COLO668 (cell line): Measurements from ENCODE around the gene PABPC1L.

Source experiments
- DNase-seq: peaks from one replicate; lab custom pipeline; 2025; ENCODE audit not compliant: unreplicated experiment; lab: John Stamatoyannopoulos, UW

PABPC1L gene

DNA sequence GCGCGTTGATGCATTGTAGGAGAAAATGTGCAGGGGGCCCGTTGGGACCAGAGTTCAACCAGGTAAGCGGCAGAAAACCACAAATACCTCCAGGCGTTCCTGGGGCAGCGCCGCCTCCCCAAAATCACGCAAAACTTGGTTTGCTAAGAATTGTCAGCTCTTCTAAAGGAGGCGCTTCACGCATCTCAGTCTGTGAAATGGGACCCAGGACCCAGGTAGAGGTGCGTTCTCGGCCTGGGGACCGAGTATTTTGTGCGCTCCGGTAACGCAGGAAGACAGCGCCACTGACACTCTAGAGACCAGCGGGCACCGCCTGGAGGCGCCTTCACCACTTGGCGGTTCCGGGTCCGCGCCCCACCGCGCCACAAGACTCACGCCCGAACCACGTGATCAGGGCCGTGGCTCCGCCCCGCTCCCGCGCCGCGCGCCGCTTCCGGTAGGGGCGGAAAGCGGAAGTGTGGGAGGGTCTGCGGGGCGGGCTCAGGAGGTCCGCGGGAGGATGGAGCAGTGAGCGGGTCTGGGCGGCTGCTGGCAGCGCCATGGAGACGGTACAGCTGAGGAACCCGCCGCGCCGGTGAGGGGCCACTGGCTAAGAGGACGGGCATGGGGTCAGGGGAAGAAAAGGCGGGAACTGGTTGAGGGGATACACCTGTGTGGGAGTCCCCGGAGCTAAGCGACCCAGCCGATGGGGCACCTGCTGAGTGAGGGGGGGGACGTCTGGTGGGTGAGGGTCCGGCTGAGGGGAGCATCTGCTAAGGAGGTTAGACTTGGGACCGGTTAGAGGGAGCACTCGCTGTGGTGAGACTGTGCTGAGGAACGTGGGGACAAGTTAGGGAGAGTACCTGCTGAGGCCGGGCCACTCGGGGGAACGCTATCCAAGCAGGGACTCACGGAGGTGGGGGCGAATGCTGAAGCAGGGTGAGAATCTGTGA lies 56.4 kb downstream of the PABPC1L start, which contains the start of gene STK4:
TSS of gene STK4 (plus strand) at position 483 of the 932 bp plus-strand sequence. CDS start at position 540, 57 bp downstream.
- peak; percentile 98 for DNase-seq

DNA sequence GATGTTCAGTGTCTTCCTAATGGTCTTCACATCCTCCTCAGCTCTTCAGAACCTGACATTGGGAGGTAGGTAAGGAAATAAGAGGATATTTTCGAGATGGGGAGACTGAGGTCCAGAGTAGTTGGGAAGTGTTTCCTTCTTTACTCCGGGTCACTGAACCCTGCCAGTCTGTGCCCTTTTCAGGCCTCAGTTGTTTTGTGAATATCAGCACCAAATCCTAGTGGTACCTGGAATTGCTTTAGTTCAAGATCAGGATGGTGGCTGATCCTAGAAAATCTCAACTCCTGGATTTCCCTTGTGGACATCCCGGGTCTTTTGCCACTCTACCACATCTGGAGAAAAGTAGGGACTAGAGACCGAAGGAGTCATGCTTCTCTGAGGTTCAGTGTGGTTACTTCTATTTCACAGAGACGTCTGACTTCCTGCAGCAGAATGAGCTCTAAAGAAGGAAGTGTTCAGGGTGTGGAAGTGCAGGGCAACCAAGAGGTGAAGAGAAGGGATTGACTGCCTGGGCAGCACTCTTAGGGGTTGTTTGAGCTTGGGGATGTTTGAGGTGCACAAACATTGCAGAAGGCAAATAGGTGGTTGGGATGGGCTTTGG lies 57.4 kb downstream of the PABPC1L start:
- no peak for DNase-seq

DNA sequence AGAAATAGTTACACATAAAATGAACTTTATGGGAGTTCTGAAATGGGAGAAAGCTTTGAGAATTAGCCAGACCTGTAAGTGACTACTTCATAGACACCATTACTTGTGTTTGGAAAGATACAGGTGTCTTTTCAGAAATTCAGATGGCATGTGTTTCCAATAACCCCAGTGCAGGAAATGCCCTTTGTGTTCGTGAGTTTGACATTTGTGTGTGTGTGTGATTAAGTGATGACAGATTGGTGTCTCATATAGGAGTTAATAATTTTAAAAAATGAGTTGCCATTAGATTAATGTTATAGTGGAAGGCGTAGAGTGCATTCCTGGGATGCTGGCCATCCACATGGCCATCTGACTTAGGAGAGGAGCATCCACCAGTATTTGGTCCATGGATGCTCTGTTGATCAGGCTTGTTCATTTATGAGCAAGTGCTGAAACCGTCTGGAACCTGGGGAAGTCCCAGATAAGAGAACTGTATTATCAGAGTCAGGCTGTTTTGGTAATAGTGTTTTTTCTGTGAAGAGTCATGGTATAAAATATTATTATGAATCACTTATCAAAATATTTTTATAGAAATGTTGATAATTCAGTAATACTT lies 59.5 kb downstream of the PABPC1L start:
- no peak for DNase-seq

GRCh38 chr20:44970243-44970757 lies 60.4 kb downstream of the PABPC1L start:
- DNase-seq = no peak

DNA sequence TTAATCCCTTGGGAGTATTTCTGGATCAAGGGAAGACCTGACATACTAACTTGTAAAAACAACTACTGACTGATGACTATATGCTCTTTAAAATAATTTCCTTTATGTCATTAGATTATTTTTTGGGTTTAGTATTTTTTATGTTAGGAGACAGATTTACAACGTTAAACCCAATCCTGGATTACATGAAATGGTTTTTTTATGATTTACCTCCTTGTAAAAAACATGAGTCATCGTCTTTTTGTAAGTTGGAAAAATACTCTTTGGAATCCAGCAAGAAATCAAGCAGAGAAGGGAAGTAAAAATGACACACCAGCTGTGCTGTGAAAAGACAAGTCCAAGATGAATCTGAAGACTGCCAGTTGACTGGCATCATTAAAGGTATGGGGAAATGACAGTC lies 63.2 kb downstream of the PABPC1L start:
- DNase-seq = no peak

- no peak for DNase-seq
Measured at GRCh38 chr20:44976698-44977097, 66.8 kb downstream of the PABPC1L start.

- DNase-seq = no peak
Measured at GRCh38 chr20:44979090-44979621, 69.3 kb downstream of the PABPC1L start.

DNA sequence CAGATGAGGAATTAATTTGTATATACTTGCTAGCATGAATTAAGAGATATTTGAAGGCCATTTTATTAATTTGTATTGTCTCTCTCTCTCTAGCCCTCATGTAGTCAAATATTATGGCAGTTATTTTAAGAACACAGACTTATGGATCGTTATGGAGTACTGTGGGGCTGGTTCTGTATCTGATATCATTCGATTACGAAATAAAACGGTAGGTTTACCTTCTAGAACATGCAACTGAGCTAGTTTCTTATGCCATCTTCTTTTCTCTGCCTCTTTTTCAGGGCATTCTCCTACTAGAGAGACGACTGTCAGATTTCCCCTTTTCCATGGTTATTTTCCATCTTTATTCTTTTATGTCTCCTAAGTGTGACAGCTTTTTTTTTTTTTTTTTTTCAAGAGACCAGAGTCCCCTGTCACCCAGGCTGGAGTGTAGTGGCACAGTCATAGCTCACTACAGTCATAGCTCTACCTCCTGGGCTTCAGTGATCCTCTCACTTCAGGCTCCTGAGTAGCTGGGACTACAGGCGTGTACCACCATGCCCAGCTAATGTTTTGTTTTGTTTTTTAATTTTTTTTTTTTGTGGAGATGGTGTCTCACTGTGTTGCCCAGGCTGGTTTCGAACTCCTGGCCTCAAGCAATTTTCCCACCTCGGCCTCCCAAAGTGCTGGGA lies 72.0 kb downstream of the PABPC1L start:
- DNase-seq = no peak

GRCh38 chr20:44983093-44983674 lies 73.3 kb downstream of the PABPC1L start:
- no peak for DNase-seq

- no peak for DNase-seq
Measured at GRCh38 chr20:44988631-44989171, 78.8 kb downstream of the PABPC1L start.
